ENCODE measurements around the gene GMCL2.
A peak's percentile ranks its signal among the peaks of the same experiment; 100 is the strongest.
"Not testable (repeated sequence)": the region's sequence is repeated elsewhere in the genome, so short reads cannot be mapped to it uniquely, and the experiment has no call there.

Gene GMCL2

DNA sequence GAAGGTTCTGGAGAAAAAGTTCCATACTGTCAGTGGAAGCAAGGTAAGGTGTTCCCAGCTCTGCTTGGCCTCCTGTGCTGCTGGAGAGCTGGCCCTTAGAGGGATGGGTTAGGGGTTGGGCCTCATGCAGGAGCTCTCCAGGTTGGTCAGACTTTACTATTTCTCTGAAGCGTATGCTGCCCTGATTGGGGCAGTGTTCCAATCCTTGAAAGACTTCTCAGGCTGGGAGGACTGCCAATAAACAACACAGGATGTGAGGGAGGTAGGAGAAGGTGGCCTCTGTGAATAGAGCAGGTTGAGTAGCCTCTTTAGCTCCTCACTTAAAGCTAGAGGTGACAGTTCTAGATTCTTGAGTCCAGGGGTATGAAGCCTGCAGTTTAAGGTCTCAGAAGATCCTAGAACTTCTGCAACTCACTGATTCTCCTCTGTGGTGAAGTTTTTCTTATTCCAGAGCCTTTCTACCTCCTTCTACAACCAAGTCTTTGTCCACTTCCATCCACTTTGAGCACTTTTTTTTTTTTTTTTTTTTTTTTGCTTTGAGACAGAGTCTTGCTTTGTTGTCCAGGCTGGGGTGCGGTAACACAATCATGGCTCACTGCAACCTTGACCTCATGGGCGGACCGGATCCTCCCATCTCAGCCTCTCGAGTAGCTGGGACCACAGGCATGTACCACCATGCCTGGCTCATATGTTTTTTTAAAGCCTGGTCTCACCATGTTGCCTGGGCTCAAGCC is 20.2 kb upstream of the GMCL2 start:
- DNase-seq: no peak
- TF ChIP-seq GATA1 (IDR thresholded peaks at IDR 0.05; ENCODE audit: low read depth, low read length) (no peak), POLR2A (IDR thresholded peaks at IDR 0.05; ENCODE audit: low read length) (no peak)

DNA sequence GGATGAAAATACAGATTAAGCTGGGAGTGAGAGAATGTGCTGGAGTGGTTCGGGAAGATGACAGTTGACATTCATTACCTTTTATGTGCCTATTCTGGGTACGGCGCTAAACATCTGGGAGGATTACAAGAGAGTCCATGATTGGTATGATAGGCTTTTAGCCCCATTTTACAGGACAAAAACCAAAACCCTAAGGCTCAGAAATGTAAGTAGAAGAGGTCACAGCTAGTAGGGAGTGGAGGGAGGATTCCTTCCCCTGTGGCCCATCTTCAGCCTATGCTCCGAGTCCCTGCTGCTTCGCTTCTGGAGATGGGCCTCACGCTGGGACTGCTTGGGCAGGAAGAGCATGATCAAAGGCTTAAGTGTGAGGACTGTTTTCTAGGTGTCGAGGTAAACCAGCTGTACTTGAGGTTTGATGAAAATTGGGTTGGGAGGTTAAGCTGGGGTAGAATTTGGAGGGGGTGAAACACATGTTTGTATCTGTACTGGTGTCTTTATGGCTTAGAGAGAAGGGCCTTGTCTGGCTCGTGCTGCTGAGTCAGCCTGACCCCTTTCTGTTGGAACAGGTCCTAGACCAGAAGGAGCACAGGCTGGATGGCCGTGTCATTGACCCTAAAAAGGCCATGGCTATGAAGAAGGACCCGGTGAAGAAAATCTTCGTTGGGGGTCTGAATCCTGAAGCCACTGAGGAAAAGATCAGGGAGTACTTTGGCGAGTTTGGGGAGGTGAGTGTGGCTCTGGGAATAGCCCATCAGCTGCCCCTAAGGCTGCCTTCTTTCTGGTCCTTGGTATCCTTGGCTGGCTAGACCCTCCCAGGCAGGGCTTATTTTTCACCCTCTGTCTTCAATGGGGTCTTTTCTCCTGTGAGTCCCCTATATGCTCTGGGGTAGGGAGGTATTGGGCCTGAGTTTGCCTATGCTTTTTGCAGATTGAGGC is 19.3 kb upstream of the GMCL2 start:
- no peak for TF ChIP-seq GATA1 (IDR thresholded peaks at IDR 0.05; ENCODE audit: low read depth, low read length)
- TF ChIP-seq POLR2A (IDR thresholded peaks at IDR 0.05; ENCODE audit: low read length): no peak
- DNase-seq: peak; percentile 48 to 61

DNA sequence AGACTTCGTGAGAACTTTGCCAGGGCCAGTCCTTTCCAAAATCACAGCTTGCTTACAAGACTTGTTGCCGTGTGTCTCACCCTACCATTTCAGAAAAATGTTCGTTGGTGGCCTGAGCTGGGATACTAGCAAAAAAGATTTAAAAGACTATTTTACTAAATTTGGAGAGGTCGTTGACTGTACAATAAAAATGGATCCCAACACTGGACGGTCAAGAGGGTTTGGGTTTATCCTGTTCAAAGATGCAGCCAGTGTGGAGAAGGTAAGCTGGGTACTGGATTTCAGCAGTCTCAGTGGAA is 18.5 kb upstream of the GMCL2 start:
- TF ChIP-seq GATA1 (IDR thresholded peaks at IDR 0.05; ENCODE audit: low read depth, low read length) (no peak), POLR2A (IDR thresholded peaks at IDR 0.05; ENCODE audit: low read length) (no peak)

DNA sequence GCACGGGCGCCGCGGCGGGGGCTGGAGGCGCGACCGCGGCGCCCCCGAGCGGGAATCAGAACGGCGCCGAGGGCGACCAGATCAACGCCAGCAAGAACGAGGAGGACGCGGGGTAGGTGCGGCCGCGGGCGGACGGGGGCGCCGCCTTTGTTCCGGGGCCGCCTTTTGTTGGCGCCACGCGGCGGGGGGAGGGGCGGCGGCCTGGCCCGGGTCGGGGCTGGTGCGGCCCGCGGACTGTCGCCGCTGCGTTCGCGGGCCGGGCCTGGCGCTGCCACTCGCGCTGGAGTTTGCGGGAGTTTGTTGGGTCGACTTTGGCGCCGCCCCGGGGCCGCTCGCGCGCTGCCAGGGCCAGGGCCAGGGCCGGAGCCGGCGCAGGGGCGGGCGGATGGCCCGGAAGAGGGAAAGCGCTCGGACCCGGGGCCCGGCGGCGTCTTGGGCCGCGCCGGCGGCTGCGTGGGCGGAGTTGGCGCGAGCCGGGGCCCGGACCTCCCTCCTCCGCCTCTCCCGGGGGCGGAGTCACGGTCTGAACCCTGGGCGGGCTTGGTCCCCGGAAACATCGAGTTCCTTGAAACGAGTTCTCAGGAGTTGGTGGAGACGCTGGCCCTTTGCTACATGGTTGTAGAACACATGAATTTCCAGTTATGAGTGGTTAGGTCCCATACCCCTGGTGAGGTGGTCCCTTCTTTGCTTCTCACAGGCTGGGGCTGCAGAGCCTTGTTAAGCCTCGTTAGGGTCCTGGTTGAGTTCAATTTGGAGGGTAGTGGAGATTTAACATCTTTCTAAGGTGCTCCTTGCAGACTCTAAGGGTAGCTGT is 18.0 kb upstream of the GMCL2 start:
- DNase-seq: peak; percentile 83 to 89
- TF ChIP-seq POLR2A (IDR thresholded peaks at IDR 0.05; ENCODE audit: low read length) (no peak), GATA1 (IDR thresholded peaks at IDR 0.05; ENCODE audit: low read depth, low read length) (no peak)

More for the DNA sequence above, 18.5 kb upstream of the GMCL2 start:
- DNase-seq: no peak

DNA sequence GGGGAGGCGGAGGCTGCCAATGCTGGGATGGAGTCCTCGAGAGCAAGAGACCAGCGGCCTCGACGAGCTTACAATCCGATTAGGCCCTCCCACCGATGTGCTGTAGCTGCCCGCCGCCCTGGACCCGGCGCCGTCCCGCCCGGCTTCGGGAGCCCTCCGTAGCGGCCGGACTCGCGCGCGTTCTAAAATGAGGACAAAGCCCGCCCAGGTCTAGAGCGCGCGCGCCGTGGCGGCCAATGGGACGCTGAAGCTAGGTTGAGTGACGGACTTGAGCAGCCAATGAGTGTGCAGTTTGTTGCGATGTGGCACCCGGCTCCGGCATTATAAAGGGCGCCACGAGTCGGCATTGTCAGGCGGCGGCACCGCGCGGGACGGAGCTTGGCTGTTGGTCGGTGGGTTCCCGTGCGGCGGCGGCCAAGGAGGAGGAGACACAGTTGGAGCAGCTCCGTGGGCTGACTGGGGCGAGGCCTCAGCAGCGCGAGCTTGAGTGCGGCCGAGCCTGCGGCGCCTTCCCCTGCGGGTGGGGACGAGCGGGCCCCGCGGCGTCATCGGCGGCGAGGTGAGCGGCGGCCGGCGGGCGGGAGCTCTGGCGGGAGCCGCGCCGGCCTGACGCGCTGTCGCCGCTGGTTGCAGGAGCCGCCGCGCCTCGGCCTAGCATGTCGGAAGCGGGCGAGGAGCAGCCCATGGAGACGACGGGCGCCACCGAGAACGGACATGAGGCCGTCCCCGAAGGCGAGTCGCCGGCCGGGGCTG is 17.2 kb upstream of the GMCL2 start, which contains the start of gene HNRNPAB:
Gene HNRNPAB (plus strand): TSS at position 352 of the 753 bp plus-strand sequence. CDS start 305 bp downstream, at position 657.
- TF ChIP-seq POLR2A (IDR thresholded peaks at IDR 0.05; ENCODE audit: low read length) (peak; percentile 100), GATA1 (IDR thresholded peaks at IDR 0.05; ENCODE audit: low read depth, low read length) (no peak)
- peak; percentile 98 to 99 for DNase-seq

DNA sequence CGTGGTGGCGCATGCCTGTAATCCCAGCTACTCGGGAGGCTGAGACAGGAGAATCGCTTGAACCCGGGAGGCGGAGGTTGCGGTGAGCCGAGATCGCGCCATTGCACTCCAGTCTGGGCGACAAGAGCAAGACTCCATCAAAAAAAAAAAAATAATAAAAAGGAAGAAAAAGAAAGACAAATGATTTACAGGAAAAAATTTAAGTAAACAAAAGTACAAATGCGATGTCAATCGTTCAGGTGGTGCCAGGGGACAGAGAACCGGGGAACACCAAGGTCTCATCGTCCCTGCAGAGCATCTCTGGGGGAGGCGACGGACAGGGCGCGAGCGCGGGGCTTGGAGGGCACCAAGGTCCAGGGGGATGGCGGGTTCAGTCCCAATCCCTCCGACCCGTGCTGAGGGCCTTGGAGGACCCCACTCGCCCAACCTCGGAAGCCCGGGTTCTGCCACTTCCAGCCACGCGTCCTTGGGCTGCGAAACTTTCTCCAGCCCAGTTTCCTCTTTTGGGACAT is 16.6 kb upstream of the GMCL2 start:
- DNase-seq: no peak

DNA sequence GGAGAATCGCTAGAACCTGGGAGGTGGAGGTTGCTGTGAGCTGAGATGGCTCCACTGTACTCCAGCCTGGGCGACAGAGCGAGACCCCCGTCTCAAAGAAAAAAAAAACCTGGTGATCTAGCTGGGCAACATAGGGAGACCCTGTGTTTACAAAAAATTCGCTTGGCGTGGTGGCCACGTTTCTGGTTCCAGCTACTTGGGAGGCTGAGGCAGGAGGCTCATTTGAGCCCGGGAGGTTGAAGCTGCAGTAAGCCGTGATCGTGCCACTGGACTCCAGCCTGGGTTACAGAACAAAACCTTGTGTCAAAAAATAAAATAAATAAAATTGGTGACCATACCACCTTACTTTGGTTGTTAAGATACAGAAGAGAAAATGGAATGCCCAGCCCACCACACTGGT is 15.4 kb upstream of the GMCL2 start:
- no peak for DNase-seq

More for the DNA sequence above, 16.6 kb upstream of the GMCL2 start:
- TF ChIP-seq POLR2A (IDR thresholded peaks at IDR 0.05; ENCODE audit: low read length): no peak
- TF ChIP-seq GATA1 (IDR thresholded peaks at IDR 0.05; ENCODE audit: low read depth, low read length): no peak

DNA sequence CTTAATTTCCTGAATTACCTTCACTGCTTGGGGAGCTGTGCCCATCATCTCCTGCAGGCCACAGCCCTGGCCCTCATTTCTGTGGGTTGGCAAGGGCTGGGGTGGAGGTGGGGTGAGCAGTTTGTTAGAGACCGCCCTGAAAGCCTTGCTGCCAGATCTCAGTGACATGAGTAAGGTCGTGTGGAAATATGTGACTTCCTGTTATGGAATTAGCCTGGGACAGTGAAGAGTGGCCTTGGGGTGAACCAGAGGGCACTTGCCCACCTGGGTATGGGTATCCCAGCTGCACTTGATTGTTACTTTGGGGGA is 14.7 kb upstream of the GMCL2 start:
- DNase-seq: no peak
- TF ChIP-seq GATA1 (IDR thresholded peaks at IDR 0.05; ENCODE audit: low read depth, low read length) (no peak), POLR2A (IDR thresholded peaks at IDR 0.05; ENCODE audit: low read length) (no peak)

More for the DNA sequence above, 15.4 kb upstream of the GMCL2 start:
- TF ChIP-seq POLR2A (IDR thresholded peaks at IDR 0.05; ENCODE audit: low read length): no peak
- TF ChIP-seq GATA1 (IDR thresholded peaks at IDR 0.05; ENCODE audit: low read depth, low read length): no peak

DNA sequence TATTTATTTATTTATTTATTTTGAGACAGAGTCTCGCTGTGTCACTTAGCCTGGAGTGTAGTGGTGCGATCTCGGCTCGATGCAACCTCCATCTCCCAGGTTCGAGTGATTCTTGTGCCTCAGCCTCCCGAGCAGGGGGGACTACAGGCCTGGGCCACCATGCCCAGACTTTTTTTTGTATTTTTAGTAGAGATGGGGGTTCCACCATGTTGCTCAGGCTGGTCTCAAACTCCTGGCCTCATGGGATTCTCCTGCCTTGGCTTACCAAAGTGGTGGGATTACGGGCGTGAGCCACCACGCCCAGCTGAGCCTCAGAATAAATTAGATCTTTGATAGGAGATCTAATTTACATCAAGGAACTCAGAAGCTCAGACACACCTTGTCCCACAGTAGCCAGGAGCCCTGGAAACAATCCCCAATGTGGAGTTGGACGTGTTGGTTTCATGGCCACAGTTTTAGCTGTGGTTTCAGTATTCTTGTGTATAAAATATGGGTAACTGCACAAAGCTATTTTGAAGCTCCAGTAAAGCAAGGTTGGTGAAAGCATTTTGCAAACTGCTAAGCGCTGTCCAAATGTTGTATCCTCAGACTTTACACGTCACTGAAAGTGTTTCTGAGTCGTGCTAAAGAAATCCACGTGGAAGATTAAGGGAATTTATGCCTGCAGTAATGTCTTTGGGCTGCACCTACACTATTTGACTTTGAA is 14.2 kb upstream of the GMCL2 start:
- DNase-seq: no peak
- no peak for TF ChIP-seq POLR2A (IDR thresholded peaks at IDR 0.05; ENCODE audit: low read length)
- no peak for TF ChIP-seq GATA1 (IDR thresholded peaks at IDR 0.05; ENCODE audit: low read depth, low read length)

DNA sequence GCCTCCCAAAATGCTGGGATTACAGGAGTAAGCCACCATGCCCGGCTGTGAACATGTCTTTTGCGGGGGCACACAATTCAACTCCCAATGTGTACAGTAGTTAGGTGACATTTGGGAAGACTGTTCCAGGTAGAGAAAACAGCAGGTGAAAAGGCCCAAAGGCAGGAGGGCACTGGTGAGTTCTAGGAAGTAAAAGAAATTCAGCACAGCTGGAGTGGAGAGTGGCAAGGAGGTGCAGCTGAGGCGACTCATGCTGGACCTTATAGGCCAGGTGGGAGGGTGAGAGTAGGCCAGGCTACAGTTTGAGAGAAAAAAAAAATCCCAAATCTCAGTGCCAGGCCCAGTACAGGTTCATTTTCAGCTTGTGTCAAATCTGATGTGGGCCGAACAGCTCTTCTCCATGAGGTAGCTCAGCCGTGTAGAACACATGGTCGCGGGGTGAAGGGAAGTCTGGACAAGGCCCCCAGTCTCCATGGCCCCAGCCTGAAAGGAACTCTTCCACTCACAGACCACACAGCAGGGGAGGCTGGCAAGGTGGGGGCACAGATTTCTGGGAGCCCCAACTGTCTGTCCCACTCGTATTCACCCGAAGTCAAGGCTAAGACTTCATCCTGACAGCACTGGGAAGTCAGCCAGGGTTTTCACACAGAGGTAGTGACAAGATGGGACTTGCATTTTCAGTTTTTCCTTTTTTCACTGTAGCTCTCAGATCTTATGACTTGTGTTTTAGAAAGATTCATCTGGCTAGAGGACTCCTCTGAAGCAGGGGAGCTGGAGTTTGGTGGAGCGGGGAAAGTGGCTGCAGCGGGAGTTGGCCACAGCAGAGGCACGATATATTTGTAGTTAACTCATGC is 12.6 kb upstream of the GMCL2 start:
- TF ChIP-seq POLR2A (IDR thresholded peaks at IDR 0.05; ENCODE audit: low read length): no peak
- no peak for TF ChIP-seq GATA1 (IDR thresholded peaks at IDR 0.05; ENCODE audit: low read depth, low read length)
- DNase-seq: no peak

DNA sequence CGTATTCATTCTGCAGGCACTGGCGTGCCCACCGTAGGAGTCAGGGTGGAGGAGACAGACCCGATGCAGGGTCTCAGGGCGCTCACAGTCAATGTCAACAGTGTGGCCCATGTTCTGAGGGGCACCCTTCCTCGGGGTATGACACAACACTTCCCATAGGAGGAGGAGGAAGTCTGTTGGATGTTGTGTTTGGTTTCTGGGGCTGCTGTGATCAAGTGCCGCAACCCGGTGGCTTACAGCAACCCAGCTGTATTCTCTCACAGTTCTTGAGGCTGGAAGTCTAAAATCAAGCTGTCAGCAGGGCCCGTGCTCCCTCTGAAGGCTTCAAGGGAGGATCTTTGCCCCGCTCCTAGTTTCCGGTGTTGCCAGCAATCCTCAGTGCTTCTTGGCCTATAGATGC is 11.5 kb upstream of the GMCL2 start:
- TF ChIP-seq GATA1 (IDR thresholded peaks at IDR 0.05; ENCODE audit: low read depth, low read length) (no peak), POLR2A (IDR thresholded peaks at IDR 0.05; ENCODE audit: low read length) (no peak)

DNA sequence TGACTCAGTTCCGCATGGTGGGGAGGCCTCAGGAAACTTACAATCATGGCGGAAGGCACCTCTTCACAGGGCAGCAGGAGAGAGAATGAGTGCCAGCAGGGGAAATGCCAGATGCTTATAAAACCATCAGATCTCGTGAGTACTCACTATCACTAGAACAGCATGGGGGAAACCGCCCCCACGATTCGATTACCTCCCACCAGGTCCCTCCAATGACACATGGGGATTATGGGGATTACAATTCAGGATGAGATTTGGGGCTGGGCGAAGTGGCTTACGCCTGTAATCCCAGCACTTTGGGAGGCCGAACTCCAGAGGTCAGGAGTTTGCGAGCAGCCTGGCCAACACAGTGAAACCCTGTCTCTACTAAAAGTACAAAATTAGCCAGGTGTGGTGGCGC is 11.0 kb upstream of the GMCL2 start:
- DNase-seq: not testable (repeated sequence)

More for the DNA sequence above, 11.5 kb upstream of the GMCL2 start:
- DNase-seq: no peak

Data from erythroblast (primary cell).